GM18498 (cell line): ENCODE results near the gene PSPN.
A peak's percentile ranks its signal among the peaks of the same experiment; 100 is the strongest.
"Not testable (repeated sequence)": the region's sequence is repeated elsewhere in the genome, so short reads cannot be mapped to it uniquely, and the experiment has no call there.

Experiments
- ATAC-seq: cut with Tn5 transposase; IDR thresholded peaks from one replicate; pipeline ENCODE4 v1.9.1; 2021; ENCODE audit warnings: mild to moderate bottlenecking, moderate library complexity; ENCODE audit not compliant: unreplicated experiment

PSPN gene

GRCh38 chr19:6374161-6374709, 1.5 kb downstream of the PSPN start:
- ATAC-seq = no peak

GRCh38 chr19:6373813-6374108, 2.0 kb downstream of the PSPN start:
- ATAC-seq = no peak

GRCh38 chr19:6373096-6373812, 2.5 kb downstream of the PSPN start:
- ATAC-seq = peak; percentile 56

GRCh38 chr19:6372594-6373095, 3.1 kb downstream of the PSPN start, which contains the start of gene ALKBH7:
Gene ALKBH7, plus strand, starts transcription at chr19:6372794. Its CDS starts 27 bp downstream, at chr19:6372821.
- ATAC-seq = peak; percentile 81

- ATAC-seq = no peak
Observed at GRCh38 chr19:6364353-6364752, 11.4 kb downstream of the PSPN start.

- ATAC-seq = no peak
Observed at GRCh38 chr19:6362351-6362801, 13.4 kb downstream of the PSPN start.

- ATAC-seq = no peak
Observed at GRCh38 chr19:6362027-6362350, 13.7 kb downstream of the PSPN start.

- ATAC-seq = not testable (repeated sequence)
Observed at GRCh38 chr19:6360857-6361216, 14.9 kb downstream of the PSPN start.

GRCh38 chr19:6360445-6360844, 15.3 kb downstream of the PSPN start:
- not testable (repeated sequence) for ATAC-seq

GRCh38 chr19:6359568-6360341, 16.0 kb downstream of the PSPN start:
- ATAC-seq = no peak

- ATAC-seq = no peak
Observed at GRCh38 chr19:6358003-6358402, 17.7 kb downstream of the PSPN start.

GRCh38 chr19:6357174-6357573, 18.6 kb downstream of the PSPN start:
- no peak for ATAC-seq

GRCh38 chr19:6355321-6356040, 20.3 kb downstream of the PSPN start:
- not testable (repeated sequence) for ATAC-seq

- no peak for ATAC-seq
Observed at GRCh38 chr19:6354098-6354674, 21.5 kb downstream of the PSPN start.

GRCh38 chr19:6352381-6353165, 23.2 kb downstream of the PSPN start:
- ATAC-seq = no peak

- ATAC-seq = no peak
Observed at GRCh38 chr19:6350688-6351087, 25.0 kb downstream of the PSPN start.

- ATAC-seq = not testable (repeated sequence)
Observed at GRCh38 chr19:6349271-6349670, 26.5 kb downstream of the PSPN start.

- ATAC-seq = no peak
Observed at GRCh38 chr19:6343462-6343861, 32.3 kb downstream of the PSPN start.

GRCh38 chr19:6340493-6341201, 35.1 kb downstream of the PSPN start:
- no peak for ATAC-seq
